HG03139 (cell line): ENCODE results near the gene TGFA.
A peak's percentile ranks its signal among the peaks of the same experiment; 100 is the strongest.

ENCODE experiments used
- ATAC-seq: cut with Tn5 transposase; IDR thresholded peaks from one replicate; pipeline ENCODE4 v1.9.1; 2021; ENCODE audit not compliant: unreplicated experiment

The TGFA gene

DNA sequence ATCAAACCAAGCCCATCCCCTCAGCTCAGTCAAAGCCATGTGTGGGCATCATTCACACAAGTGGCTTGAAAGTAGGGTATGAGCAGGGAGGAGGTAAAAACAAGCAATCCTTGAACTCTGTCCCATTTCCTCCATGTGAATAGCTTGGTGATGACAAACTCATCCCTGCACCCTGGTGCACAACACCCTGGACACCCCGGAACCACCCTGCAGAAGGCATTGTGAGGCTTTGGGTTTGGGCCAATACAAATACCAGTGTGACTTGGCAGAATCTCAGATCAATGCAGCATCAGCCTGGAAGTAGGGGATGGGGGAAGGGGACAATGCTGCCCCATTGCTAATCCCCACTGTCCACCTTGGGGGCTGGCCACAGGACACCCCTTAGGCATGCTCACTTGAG is 28.6 kb downstream of the TGFA start:
- ATAC-seq: no peak

DNA sequence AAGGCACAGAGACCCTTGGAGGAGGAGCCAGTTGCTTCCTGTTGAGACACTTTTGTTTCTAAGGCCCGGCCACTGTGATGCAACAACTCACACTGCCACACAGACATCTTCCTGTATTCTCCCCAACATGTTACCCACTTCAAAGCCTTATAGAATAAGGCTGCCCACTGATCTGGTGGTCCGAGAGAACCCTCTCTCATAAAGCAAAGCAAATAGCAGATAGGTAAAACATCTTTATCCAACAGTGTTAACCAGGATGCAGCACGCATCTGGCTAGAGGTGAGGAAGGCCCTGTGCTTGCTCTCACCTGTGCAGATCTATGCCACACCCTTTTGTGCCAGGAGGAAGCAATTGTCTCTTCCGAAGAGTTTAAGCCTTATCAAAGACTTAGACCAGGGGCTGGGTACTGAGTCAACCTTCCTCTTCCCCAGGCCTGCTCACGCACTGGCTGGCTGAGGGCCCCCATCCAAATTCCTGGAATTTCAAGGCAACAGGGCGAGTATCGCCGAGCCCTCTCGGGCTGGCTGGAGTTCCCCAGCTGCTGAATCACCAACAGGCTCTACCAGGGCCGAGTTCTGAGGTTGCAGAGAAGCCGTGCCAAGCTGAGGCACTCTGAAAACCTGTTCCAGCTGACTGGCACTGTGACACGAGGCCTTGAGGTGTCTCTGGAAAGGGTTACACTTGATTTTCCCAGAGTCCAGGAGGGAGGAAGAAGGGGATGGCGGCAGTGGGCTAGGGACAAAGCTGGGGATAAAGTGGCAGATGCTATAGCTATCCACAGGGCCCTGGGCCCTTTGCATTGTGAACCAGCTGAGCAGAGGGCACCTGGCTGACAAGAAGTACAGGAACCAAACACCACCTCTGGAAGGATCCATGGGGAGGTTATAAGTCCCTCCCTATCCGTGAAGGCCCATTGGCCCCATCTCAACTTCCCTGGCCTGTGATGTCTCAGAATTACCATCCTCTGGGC is 29.3 kb downstream of the TGFA start:
- ATAC-seq: no peak

DNA sequence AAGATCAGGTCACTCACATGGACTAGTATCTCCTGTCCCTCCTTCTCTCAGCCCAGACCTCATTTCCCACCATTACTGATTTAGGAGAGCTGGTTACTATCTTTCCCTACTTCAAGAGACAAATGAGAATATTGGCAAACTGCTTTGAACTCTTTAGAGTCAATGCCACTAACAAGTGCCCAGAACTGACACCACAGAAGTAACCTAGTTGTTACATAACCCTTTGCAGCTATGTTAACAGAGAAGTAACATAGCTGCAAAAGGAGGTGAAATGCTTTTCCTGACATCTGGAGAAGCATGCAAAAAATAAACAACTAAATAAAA is 30.0 kb downstream of the TGFA start:
- ATAC-seq: no peak

DNA sequence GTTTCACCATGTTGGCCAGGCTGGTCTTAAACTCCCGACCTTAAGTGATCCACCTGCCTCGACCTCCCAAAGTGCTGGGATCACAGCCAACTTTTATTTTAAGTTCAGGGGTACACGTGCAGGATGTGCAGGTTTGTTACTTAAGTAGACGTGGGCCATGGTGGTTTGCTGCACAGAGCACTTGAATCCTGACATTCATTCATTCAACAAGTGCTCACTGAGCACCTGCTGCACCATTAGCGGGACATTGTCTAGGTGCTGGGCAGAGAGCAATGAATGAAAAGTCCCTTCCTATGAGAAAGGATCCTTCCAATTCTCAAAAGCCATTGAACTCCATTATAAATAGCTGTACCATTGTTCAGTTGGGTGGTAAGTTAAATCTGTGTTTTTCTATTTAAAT is 31.0 kb downstream of the TGFA start:
- ATAC-seq: no peak

DNA sequence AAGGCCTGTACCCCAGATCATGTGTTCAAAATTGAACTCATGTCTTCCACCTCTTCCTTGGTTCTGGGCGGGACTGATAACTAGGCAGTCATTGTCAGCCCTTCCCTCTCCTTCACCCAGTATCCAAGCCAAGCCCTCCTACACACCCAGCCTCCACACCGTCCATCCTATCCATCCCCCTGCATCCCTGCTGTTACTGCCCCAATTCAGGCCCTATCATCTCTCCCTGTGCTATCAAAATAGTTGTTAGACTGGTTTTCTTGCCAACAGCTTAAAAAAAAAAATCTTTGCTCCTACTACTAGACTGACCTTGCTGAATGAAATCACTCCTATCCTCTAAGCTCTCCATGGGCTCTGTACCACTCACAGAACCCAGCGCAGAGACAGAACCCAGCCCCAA is 32.8 kb downstream of the TGFA start:
- no peak for ATAC-seq

DNA sequence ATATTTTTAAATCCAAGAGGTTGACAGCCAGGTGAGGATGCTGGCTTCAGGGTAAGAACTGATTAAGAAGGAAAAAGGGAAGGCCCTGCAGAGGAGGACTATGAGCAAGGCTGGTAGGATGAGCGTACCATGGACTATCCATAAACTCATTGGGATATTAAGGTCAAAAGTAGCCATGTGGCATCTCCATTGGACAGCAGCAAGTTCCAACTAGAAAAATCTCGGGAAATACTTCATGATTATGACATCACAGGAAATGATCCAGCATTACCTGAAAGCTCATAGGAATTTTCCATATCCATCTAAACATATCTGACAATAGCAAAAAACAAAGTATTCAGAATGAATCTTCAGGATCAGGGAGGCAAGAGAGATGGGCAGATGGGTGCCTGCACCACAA is 34.2 kb downstream of the TGFA start:
- no peak for ATAC-seq

DNA sequence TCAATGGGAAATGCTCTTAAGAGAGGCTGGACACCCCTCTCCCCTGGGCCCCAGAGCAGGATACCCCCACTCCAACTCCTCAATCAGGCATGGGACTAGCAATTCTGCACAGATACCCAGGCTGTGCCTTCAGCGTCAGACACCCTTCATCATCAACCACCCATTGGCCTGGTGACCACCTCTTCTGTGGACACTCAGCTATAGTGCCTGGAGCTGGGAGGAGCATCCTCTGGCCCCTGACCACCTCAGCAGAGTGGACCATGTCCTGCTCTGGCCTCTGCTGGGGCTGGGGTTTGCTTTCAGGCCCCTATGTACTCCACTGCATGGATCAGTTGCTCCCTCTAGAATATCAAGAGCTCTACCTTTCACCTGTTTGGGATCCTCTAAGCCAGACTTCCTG is 35.1 kb downstream of the TGFA start:
- ATAC-seq: no peak

DNA sequence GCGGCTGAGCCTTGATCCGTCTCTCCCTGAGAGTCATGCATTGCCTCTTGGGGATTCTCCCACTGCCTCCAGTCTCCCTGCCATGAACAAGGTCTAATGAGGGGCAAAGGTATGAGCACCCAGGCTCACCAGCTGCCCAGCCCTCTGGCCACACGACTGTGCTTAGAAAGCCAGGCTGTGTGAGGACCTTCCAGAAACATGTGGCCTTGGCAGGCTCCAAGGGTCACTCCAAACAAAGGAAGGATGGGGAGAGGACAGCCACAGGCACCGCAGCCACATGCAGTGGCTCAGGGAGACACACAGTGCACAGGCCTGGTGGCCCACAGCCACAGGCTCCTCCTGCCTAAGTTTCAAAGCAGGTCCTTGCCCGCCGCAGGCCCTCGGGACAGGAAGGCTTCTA is 35.8 kb downstream of the TGFA start:
- ATAC-seq: no peak

DNA sequence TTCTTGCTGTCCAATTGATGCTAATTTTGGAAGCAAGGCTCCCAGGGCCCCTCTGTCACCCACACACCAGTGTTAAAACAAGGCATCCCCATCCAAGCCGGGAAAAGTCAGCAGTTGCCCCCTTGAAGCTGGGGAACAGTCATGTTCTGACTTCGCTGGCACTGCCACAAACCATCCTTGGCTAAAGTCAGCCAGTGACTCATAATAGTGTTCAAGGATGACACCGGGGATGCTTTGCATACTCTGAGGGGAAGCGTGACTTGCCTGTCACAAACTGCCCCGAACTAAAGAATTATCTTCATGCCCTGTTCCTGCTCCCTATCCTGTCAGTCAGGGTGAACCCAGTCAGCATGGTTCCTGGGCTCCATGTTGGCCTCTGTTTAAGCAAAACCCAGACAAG is 37.0 kb downstream of the TGFA start:
- ATAC-seq: peak; percentile 90

DNA sequence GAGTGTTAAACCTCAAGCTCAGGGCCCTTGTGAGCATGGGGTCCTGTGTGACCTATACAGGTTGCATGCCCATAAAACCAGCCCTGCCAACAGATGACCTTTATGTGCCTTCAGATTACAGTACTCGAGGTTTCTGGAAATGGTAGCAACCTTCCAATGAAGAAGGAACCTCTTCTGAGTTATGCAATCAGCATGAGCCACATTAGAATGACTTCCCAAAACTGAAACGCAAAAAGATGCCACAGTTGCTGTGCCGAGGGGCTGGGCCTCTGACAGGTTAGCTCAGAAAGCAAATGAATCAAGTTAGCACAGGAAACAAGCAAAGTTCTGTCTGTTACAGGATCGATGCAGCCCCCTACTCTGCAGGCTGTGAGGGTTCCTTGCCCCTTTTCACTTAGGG is 37.7 kb downstream of the TGFA start:
- no peak for ATAC-seq

DNA sequence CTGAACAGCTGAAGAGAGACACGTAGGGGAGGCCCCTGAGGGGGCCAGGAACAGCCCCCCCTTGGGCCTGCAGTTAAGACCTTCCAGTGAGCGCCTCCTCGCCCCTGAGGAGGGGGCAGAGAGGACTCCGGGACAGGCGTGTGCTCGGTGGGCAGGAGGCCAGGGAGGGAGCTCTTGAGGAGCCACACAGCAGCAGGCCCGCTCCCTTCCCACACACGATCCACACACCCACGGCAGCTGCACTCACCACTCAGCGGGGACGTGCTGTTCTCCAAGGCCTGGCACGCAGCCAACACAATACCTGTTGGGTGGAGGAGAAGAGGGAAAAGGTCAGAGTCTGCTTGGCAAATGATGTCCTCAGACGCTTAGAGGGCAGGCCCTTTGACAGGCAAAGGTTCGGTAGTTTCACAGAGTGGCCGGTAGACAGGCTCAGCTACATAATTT is 39.0 kb downstream of the TGFA start:
- ATAC-seq: no peak

DNA sequence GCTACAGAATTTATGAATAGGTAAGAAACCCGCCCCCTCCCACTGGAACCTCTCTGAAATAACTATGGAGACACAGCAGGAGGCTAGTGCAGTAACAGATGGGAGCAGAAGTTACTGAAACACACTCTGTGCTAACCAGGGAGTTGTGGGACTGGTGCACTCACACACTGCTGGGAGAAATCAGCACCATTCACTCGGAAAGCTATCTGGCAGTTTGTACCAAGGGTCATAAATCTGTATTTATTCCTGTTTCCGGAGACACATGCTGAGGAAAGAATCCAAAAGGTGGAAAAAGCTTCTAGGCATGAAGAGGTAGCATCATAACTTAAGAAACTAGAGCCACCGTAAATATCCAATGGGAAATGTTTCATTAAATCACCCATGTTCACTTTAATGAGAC is 39.9 kb downstream of the TGFA start:
- no peak for ATAC-seq

DNA sequence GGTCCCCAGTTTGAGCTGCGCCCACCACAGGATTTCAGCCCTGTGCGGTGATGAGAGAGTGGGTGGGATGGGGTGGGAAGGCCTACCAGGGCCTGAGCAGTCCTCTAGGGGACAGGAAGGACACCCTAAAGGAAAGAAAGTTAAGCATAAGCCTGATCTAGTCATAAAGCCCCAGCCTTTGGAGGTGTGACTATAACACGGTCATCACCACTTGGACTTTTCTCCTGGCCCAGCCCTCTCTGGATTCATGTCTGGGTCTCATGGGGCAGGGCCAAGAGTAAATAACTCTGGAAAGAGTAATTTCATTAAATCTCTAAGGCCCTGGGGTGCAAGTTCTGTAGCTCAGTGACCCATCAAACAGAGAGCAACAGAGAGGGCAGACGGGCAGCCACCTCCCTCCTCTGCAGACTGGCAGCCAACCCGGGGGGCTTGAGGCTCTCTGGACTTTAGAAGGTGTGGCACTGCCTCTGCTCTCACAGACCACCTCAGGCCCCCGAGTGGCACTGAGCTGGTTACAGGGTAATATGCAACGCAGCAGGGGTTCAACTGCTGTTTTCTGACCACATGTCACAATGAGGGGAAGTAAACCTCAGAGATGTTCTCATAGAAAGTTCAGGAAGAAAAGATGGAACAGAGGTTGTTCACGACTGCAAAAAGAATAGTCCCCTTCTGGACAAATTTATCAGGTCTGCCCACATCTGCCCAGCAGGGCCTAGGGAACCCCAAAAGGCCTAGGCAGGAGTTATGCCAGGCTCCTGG is 41.5 kb downstream of the TGFA start:
- ATAC-seq: no peak

DNA sequence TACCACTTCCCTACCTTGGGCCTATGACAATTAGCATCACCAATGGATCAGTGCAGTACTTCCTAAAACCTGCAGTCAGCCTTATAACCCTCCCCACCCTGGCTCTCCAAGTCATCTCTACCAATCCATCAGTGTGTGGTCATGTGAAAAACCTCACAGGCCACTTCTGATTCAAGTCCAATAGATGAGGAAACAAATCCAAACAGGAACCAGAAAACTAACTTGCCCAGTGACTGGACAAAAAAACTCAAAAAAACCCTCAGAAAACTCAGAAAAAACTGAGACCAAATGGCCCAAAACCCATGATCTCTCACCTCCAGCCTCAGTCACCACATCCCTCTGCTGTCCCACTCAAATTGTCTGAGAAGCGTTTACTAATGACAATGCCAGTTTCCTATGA is 43.3 kb downstream of the TGFA start:
- ATAC-seq: no peak

DNA sequence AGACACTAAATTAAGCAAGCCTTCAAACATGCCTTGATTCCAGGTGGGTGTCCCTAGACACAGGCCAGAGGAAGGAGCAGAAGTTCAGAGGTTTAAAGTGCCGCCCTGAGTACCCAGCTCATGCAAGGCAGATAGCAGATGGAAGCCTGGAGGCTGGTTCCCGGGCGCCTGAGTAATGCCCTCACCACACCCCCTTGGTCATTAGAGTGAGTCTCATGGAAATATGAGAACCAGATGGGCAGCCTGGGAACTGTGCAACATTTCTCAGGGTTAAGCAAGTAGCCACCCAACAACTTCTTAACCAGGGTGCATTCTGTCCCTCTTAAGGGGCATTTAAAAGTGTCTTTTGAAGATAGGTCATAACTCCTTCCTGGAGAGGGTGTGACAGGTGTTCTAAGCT is 44.1 kb downstream of the TGFA start:
- no peak for ATAC-seq

DNA sequence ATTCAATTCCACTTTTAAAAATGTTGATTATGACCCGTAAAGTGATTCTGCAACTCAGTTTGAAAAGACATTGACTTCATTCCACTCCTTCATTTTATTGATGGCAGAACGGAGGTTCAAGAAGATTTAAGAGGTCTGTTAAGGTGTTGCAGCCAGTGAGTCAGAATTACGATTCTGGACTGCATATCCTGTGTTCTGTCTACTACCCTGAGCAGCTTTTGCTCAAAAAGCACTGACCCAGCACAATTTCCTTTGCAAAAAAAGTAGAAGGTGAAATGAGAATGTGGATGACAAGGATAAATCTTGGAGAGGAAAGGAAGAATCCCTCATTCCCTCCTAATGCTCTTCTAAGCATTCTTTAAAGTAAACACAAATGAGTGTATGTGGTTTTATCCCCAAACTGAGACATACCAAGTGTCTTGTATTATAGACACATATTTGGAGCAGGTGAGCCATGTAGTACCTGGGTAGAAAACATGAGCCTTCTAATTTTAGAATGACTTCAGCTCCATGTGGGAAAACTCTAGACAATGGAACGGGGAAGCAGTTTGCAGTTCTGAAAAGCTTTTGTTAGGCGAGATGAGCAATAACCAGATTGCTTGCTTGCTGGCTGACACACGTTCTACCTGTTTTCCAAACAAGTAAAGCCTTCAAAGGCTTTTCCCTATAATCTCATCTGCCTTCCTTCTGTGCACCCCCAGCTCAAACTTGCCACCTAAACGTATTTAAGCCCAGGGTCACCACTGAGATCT is 44.7 kb downstream of the TGFA start:
- ATAC-seq: no peak

DNA sequence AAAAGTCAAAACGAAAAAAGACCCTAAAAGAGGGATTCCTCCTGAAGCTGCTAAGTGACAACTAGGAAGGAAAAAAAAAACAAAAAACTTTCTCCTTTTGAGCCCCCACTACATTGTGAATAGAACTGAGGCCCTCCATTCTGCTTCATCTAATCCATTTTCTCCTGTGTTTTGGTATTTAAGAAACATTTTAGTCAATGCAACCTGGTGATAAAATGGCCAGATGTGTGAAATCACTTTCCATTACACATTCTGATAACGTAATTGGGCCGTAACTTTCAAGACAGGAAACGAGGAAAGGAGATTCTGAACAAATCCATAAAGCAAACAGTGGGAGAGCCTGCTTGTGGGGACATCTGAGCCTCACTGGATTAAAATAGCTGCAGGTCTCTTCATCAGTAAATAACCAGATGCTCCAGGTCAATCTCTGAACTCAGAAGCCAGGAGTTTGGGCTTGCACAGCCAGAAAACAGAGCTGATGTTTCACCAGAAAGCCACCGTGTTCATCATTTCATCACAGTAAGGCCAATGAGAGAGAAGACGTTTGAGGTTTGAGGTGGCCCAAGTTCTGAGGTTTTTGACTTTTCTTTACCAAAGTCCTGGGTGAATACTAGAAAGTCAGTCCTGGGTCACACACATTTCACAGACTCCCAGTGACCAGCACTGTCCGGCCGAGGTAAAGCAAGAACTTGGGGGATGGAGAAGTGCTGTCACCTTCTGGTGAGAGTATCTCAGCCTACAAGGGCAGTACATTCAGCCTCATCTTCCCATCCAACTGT is 47.8 kb downstream of the TGFA start:
- ATAC-seq: no peak

DNA sequence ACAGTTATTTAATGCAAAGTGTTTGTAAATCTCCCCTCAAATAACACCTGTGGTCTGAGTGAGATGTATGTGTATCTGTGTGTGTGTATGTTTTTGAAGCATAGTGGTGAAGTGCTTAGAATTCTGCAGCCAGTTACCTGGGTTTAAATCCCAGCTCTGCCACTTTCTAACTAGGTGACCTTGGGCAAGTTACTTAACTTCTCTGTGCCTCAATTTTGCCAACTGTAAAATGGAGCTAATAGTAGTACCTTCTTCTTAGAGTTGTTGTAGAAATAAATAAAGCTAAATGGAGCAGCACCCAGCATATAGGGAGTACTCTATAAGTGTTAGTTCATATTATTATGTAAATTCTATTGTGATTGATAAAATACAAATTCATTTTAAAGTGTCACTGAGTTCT is 48.9 kb downstream of the TGFA start:
- ATAC-seq: no peak

DNA sequence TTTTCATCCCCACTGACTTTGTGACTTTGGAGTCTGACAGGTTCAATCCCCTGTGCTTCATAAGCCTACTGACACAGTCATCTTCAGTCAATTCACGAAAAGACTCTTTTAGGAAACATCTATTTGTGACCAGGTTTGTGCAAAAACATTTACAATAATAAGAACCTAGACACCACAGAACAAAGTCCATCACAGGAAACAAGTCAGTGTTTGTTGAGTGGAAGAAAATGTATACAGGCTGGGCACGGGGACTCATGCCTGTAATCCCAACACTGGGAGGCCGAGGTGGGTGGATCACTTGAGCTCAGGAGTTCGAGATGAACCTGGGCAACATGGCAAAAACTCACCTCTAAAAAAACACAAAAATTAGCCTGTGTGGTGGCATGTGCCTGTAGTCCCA is 49.7 kb downstream of the TGFA start:
- no peak for ATAC-seq

DNA sequence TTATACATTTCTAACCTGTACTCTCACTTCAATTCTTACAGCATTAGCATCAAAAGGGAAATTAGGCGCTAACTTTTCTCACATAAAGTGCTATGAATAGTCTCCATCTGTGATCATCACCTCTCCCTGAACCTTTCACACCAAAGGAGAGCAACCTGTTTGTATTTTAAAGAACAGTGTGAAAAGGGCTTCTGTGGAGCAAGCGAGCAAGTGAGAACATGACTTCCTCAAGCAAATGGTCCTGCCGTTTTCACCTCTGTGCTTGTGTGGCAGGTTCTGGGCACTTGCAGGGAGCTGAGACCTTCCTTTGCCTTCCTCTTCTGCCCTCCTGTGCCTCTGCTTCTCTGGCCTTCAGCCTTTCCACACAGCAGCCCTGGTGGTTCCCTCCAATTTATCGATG is 51.9 kb downstream of the TGFA start:
- no peak for ATAC-seq

DNA sequence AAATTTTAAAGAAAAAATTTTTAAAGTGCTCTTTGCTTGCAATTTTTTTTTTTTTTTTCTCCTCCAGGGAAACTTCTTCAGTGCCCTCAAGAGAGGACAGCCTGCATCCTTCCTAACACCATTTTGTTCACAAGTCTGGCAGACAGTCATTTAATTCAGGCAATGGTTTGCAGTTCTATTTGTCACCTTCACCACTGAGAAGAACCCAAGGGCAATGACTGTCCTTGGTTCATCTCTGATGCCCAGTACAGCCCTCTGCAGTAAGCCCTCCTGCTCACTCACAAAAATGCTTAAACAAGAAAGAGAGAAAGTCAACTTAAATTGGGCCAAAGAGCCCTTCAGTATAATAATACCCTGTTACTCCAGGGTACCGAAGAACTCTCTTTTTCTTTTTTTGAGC is 52.4 kb downstream of the TGFA start:
- no peak for ATAC-seq
